Measurements from ENCODE around the gene SIRT3. TPM values are rescaled to one million over a fixed set of nuclear protein-coding genes. Genes with fewer than 3 reads are reported as not detected.
"Not testable (repeated sequence)": the region's sequence is repeated elsewhere in the genome, so short reads cannot be mapped to it uniquely, and the experiment has no call there.

The SIRT3 gene
- total and polyA plus RNA-seq, 2 of the 4 experiments (the other 2 are of a cell fraction), result 5.4 to 18.6 TPM

DNA sequence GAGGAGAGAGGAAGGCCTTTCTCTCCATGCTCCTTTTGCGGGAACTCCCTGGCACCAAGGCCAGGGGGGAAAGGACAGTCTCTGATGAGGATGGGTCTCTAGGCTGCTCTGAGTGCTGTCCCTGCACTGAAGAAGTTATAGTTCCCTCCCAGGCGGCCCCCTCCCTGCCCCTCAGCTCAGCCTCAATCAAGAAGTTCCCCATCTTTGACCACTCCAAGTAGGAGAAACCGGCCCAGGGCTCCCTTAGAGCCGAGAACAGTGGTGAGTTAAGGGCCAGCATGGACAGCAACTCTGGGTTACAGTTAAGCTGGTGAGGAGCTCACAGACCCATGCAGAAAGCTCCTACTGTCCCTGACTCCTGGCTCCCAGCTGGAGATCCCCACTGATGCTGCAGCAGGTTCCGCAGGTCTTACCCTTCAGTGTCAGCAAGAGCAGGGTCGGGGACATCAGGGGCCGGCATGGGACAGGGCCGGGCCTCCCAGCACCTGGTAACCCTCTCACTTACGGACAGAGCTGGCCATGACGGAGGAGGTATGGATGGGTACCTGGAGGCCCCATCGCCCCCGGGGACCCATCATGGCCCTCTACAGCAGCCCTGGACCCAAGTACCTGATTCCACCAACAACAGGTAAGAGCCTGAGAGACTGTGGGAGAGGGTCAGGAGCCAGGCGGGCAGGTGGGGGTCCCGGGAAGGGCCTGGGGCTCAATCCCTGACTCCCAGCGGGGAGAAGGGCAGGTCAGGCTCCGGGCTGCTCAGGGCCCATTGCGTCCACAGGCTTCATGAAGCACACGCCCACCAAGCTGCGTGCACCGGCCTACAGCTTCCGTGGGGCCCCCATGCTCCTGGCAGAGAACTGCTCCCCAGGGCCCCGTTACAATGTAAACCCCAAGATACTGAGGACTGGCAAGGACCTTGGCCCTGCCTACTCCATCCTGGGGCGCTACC is 39.1 kb downstream of the SIRT3 start:
- Histone ChIP-seq H2BK15ac (ENCODE audit: low read depth, low read length) (no peak overlapping the region), H4K8ac (ENCODE audit: low read depth in 2 of 2, low read length in 2 of 2) (no peak overlapping the region), H3K4ac (ENCODE audit: low read depth, low read length) (no peak overlapping the region), H3K23ac (ENCODE audit: low read depth, low read length) (no peak overlapping the region), H3K18ac (ENCODE audit: low read depth, low read length) (no peak overlapping the region), H3K79me1 (ENCODE audit: low read depth in 1 of 2, low read length in 2 of 2) (peaks cover 0 to 18% of the 10 kb centered on the region in 2 experiments; a peak in 2 of 4 replicates), H3K56ac (ENCODE audit: extremely low read depth, insufficient read depth, low read length) (no peak overlapping the region), H2BK120ac (ENCODE audit: low read depth, low read length) (no peak overlapping the region), H2AFZ (replicated peaks; ENCODE audit: low read length, poor library complexity) (no peak overlapping the region), H3K27ac (ENCODE audit: insufficient read depth, low read length) (no peak overlapping the region), H2AK5ac (ENCODE audit: low read depth, low read length) (no peak overlapping the region), H3K4me3 (ENCODE audit: insufficient read depth, low read depth, low read length) (no peak overlapping the region), H3K9me3 (ENCODE audit: control insufficient read depth, insufficient read depth, low read length) (no peaks in the 10 kb centered on the region), H3K27me3 (ENCODE audit: control insufficient read depth, insufficient read depth, low read length) (no peaks in the 10 kb centered on the region), H4K5ac (ENCODE audit: low read depth, low read length) (no peak overlapping the region), H3K4me1 (ENCODE audit: control insufficient read depth, insufficient read depth, low read length) (no peaks in the 10 kb centered on the region), H2BK5ac (ENCODE audit: low read depth, low read length, poor library complexity, severe bottlenecking) (no peak overlapping the region), H2AK9ac (replicated peaks; ENCODE audit: low read depth, low read length, poor library complexity) (peak overlapping the region; percentile 28), H3K9ac (ENCODE audit: low read depth, low read length) (no peak overlapping the region), H4K91ac (ENCODE audit: insufficient read depth, low read depth, low read length) (no peak overlapping the region), H2BK20ac (ENCODE audit: low read depth, low read length) (no peak overlapping the region), H3K36me3 (ENCODE audit: control insufficient read depth, insufficient read depth, low read length) (peaks cover 14% of the 10 kb centered on the region; the same call in 1 of the 2 replicates), H3K4me2 (ENCODE audit: low read depth, low read length) (no peak overlapping the region), H4K20me1 (ENCODE audit: insufficient read depth, low read length) (peaks cover 12% of the 10 kb centered on the region), H3K9me1 (ENCODE audit: insufficient read depth, low read length) (peaks cover 7% of the 10 kb centered on the region; the same call in 1 of the 2 replicates), H3K14ac (replicated peaks; ENCODE audit: low read depth, low read length) (no peak overlapping the region)
- no peak for DNase-seq
- dilution Hi-C loops (cut with HindIII; ENCODE audit: low sequenced_read_pairs, unreplicated experiment), result no loop called here
- CTCF ChIA-PET, result no interaction called here
- no TSS peak for BruUV-seq (replicated peaks)
- WGBS, 2 experiments (ENCODE audit: extremely low coverage in 2 of 2, insufficient read length in 1 of 2), result 85% methylated on average over 4 of the region's 23 CpGs; no CpG with 5 or more reads in 1 of the 2 experiments
- intact Hi-C loops (cut with micrococcal nuclease), result no loop called here
- no peak; the same call in 1 of the 2 replicates for ATAC-seq (ENCODE audit: low read depth)
- in situ Hi-C loops (cut with MboI; ENCODE audit: low sequenced_read_pairs), result no loop called here
- no peak for TF ChIP-seq CTCF (conservative IDR thresholded peaks at IDR 0.05; ENCODE audit: low read depth, low read length)
- no peak for TF ChIP-seq MAFK (IDR thresholded peaks at IDR 0.05; ENCODE audit: low read depth, low read length)
- POLR2A ChIA-PET (ENCODE audit: unreplicated experiment), result no interaction called here

DNA sequence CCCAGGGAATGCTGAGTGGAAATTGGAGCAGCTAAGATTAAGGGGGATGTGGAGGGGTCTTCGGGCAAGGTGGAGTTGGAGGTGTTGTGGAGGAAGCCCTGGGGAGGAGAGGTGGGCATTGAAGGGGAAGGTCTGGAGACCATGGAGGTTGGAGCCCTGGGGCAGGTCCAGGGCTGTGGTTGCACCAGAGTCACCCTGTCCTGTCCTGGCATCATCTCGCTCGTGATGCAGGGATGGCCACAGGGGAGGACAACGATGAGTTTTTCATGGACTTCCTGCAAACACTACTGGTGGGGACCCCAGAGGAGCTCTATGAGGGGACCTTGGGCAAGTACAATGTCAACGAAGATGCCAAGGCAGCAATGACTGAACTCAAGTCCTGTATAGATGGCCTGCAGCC is 42.7 kb downstream of the SIRT3 start:
- H3K27me3 ChIP-seq (ENCODE audit: control insufficient read depth, insufficient read depth, low read length); H4K8ac ChIP-seq (ENCODE audit: low read depth in 2 of 2, low read length in 2 of 2); dilution Hi-C loops (cut with HindIII; ENCODE audit: low sequenced_read_pairs, unreplicated experiment); BruUV-seq (replicated peaks); H2AFZ ChIP-seq (replicated peaks; ENCODE audit: low read length, poor library complexity); H3K27ac ChIP-seq (ENCODE audit: insufficient read depth, low read length); H4K91ac ChIP-seq (ENCODE audit: insufficient read depth, low read depth, low read length); H2BK20ac ChIP-seq (ENCODE audit: low read depth, low read length); H4K5ac ChIP-seq (ENCODE audit: low read depth, low read length); H3K9me1 ChIP-seq (ENCODE audit: insufficient read depth, low read length); POLR2A ChIA-PET (ENCODE audit: unreplicated experiment); H3K4me1 ChIP-seq (ENCODE audit: control insufficient read depth, insufficient read depth, low read length); CTCF ChIA-PET; H2BK120ac ChIP-seq (ENCODE audit: low read depth, low read length); H2AK9ac ChIP-seq (replicated peaks; ENCODE audit: low read depth, low read length, poor library complexity); H3K4me2 ChIP-seq (ENCODE audit: low read depth, low read length); H2BK15ac ChIP-seq (ENCODE audit: low read depth, low read length); H3K9me3 ChIP-seq (ENCODE audit: control insufficient read depth, insufficient read depth, low read length); H2AK5ac ChIP-seq (ENCODE audit: low read depth, low read length); H3K14ac ChIP-seq (replicated peaks; ENCODE audit: low read depth, low read length); H3K23ac ChIP-seq (ENCODE audit: low read depth, low read length); H3K79me1 ChIP-seq (ENCODE audit: low read depth in 1 of 2, low read length in 2 of 2); H3K4me3 ChIP-seq (ENCODE audit: insufficient read depth, low read depth, low read length); in situ Hi-C loops (cut with MboI; ENCODE audit: low sequenced_read_pairs); H3K56ac ChIP-seq (ENCODE audit: extremely low read depth, insufficient read depth, low read length); ATAC-seq (ENCODE audit: low read depth); DNase-seq; H4K20me1 ChIP-seq (ENCODE audit: insufficient read depth, low read length); H3K36me3 ChIP-seq (ENCODE audit: control insufficient read depth, insufficient read depth, low read length); H3K9ac ChIP-seq (ENCODE audit: low read depth, low read length); intact Hi-C loops (cut with micrococcal nuclease); H3K18ac ChIP-seq (ENCODE audit: low read depth, low read length); H3K4ac ChIP-seq (ENCODE audit: low read depth, low read length); H2BK5ac ChIP-seq (ENCODE audit: low read depth, low read length, poor library complexity, severe bottlenecking): not testable (repeated sequence)
- WGBS, 2 experiments (ENCODE audit: extremely low coverage in 2 of 2, insufficient read length in 1 of 2), result no CpG with 5 or more reads among the region's 5 CpGs

Data from IMR-90 (cell line).